Measurements from ENCODE around the gene MYRIP.
"Not testable (repeated sequence)": the region's sequence is repeated elsewhere in the genome, so short reads cannot be mapped to it uniquely, and the experiment has no call there.

Gene MYRIP

GRCh38 chr3:40077828-40078492 lies 268.6 kb downstream of the MYRIP start:
- not testable (repeated sequence) for H3K4me3 ChIP-seq (ENCODE audit: low read length); H3K27ac ChIP-seq (ENCODE audit: low read length); H3K9me3 ChIP-seq (ENCODE audit: control insufficient read depth, insufficient read depth, low read length); H3K36me3 ChIP-seq (ENCODE audit: control insufficient read depth, insufficient read depth, low read length); H3K4me1 ChIP-seq (ENCODE audit: control insufficient read depth, insufficient read depth, low read length); DNase-seq (ENCODE audit: low read depth, low spot score); H3K27me3 ChIP-seq (ENCODE audit: control insufficient read depth, insufficient read depth, low read length)
- no CpG with 5 or more reads among the region's 41 CpGs for whole genome bisulfite sequencing (ENCODE audit: insufficient coverage, insufficient read length)

GRCh38 chr3:40078590-40078989 lies 269.2 kb downstream of the MYRIP start:
- no peaks in the 10 kb centered on the region for H3K27me3 ChIP-seq (ENCODE audit: control insufficient read depth, insufficient read depth, low read length)
- WGBS (ENCODE audit: insufficient coverage, insufficient read length): no CpG with 5 or more reads among the region's 3 CpGs
- no peak overlapping the region for H3K4me3 ChIP-seq (ENCODE audit: low read length)
- DNase-seq (ENCODE audit: low read depth, low spot score): no peak
- H3K36me3 ChIP-seq (ENCODE audit: control insufficient read depth, insufficient read depth, low read length): no peaks in the 10 kb centered on the region; the same call in 1 of the 2 replicates
- H3K4me1 ChIP-seq (ENCODE audit: control insufficient read depth, insufficient read depth, low read length): no peaks in the 10 kb centered on the region
- no peaks in the 10 kb centered on the region for H3K9me3 ChIP-seq (ENCODE audit: control insufficient read depth, insufficient read depth, low read length)
- no peak overlapping the region for H3K27ac ChIP-seq (ENCODE audit: low read length)

- no CpG with 5 or more reads among the region's 4 CpGs for WGBS (ENCODE audit: insufficient coverage, insufficient read length)
- H3K9me3 ChIP-seq (ENCODE audit: control insufficient read depth, insufficient read depth, low read length): no peaks in the 10 kb centered on the region
- DNase-seq (ENCODE audit: low read depth, low spot score): no peak
- H3K4me3 ChIP-seq (ENCODE audit: low read length): no peak overlapping the region
- H3K4me1 ChIP-seq (ENCODE audit: control insufficient read depth, insufficient read depth, low read length): no peaks in the 10 kb centered on the region
- H3K27me3 ChIP-seq (ENCODE audit: control insufficient read depth, insufficient read depth, low read length): no peaks in the 10 kb centered on the region
- no peaks in the 10 kb centered on the region; the same call in 1 of the 2 replicates for H3K36me3 ChIP-seq (ENCODE audit: control insufficient read depth, insufficient read depth, low read length)
- no peak overlapping the region for H3K27ac ChIP-seq (ENCODE audit: low read length)
Measured at GRCh38 chr3:40079203-40079846, 269.9 kb downstream of the MYRIP start.

- Histone ChIP-seq H3K9me3 (ENCODE audit: control insufficient read depth, insufficient read depth, low read length) (no peaks in the 10 kb centered on the region), H3K36me3 (ENCODE audit: control insufficient read depth, insufficient read depth, low read length) (no peaks in the 10 kb centered on the region; the same call in 1 of the 2 replicates), H3K27me3 (ENCODE audit: control insufficient read depth, insufficient read depth, low read length) (no peaks in the 10 kb centered on the region), H3K27ac (ENCODE audit: low read length) (no peak overlapping the region), H3K4me1 (ENCODE audit: control insufficient read depth, insufficient read depth, low read length) (no peaks in the 10 kb centered on the region), H3K4me3 (ENCODE audit: low read length) (no peak overlapping the region)
- no peak for DNase-seq (ENCODE audit: low read depth, low spot score)
Measured at GRCh38 chr3:40079847-40080240, 270.4 kb downstream of the MYRIP start.

- no peaks in the 10 kb centered on the region for H3K9me3 ChIP-seq (ENCODE audit: control insufficient read depth, insufficient read depth, low read length)
- no peak overlapping the region for H3K4me3 ChIP-seq (ENCODE audit: low read length)
- no peak overlapping the region for H3K27ac ChIP-seq (ENCODE audit: low read length)
- H3K4me1 ChIP-seq (ENCODE audit: control insufficient read depth, insufficient read depth, low read length): no peaks in the 10 kb centered on the region
- no peaks in the 10 kb centered on the region for H3K27me3 ChIP-seq (ENCODE audit: control insufficient read depth, insufficient read depth, low read length)
- H3K36me3 ChIP-seq (ENCODE audit: control insufficient read depth, insufficient read depth, low read length): no peaks in the 10 kb centered on the region; the same call in 1 of the 2 replicates
- no peak for DNase-seq (ENCODE audit: low read depth, low spot score)
Measured at GRCh38 chr3:40083066-40083465, 273.7 kb downstream of the MYRIP start.

- no CpG with 5 or more reads among the region's 12 CpGs for WGBS (ENCODE audit: insufficient coverage, insufficient read length)
- H3K27me3 ChIP-seq (ENCODE audit: control insufficient read depth, insufficient read depth, low read length); H3K36me3 ChIP-seq (ENCODE audit: control insufficient read depth, insufficient read depth, low read length); H3K4me1 ChIP-seq (ENCODE audit: control insufficient read depth, insufficient read depth, low read length); H3K27ac ChIP-seq (ENCODE audit: low read length); H3K4me3 ChIP-seq (ENCODE audit: low read length); H3K9me3 ChIP-seq (ENCODE audit: control insufficient read depth, insufficient read depth, low read length); DNase-seq (ENCODE audit: low read depth, low spot score): not testable (repeated sequence)
Measured at GRCh38 chr3:40084424-40084823, 275.0 kb downstream of the MYRIP start.

- peaks cover 3% of the 10 kb centered on the region; the same call in 1 of the 2 replicates for H3K4me1 ChIP-seq (ENCODE audit: control insufficient read depth, insufficient read depth, low read length)
- no peaks in the 10 kb centered on the region for H3K27me3 ChIP-seq (ENCODE audit: control insufficient read depth, insufficient read depth, low read length)
- H3K27ac ChIP-seq (ENCODE audit: low read length): no peak overlapping the region
- no peaks in the 10 kb centered on the region for H3K9me3 ChIP-seq (ENCODE audit: control insufficient read depth, insufficient read depth, low read length)
- DNase-seq (ENCODE audit: low read depth, low spot score): no peak
- H3K4me3 ChIP-seq (ENCODE audit: low read length): no peak overlapping the region
- WGBS (ENCODE audit: insufficient coverage, insufficient read length): no CpG with 5 or more reads among the region's 7 CpGs
- no peaks in the 10 kb centered on the region for H3K36me3 ChIP-seq (ENCODE audit: control insufficient read depth, insufficient read depth, low read length)
Measured at GRCh38 chr3:40086890-40087883, 277.8 kb downstream of the MYRIP start.

- no peaks in the 10 kb centered on the region for H3K27me3 ChIP-seq (ENCODE audit: control insufficient read depth, insufficient read depth, low read length)
- no peaks in the 10 kb centered on the region for H3K9me3 ChIP-seq (ENCODE audit: control insufficient read depth, insufficient read depth, low read length)
- peaks cover 3% of the 10 kb centered on the region; the same call in 1 of the 2 replicates for H3K4me1 ChIP-seq (ENCODE audit: control insufficient read depth, insufficient read depth, low read length)
- no peak overlapping the region for H3K4me3 ChIP-seq (ENCODE audit: low read length)
- WGBS (ENCODE audit: insufficient coverage, insufficient read length): no CpG with 5 or more reads among the region's 3 CpGs
- no peak for DNase-seq (ENCODE audit: low read depth, low spot score)
- no peak overlapping the region for H3K27ac ChIP-seq (ENCODE audit: low read length)
- H3K36me3 ChIP-seq (ENCODE audit: control insufficient read depth, insufficient read depth, low read length): no peaks in the 10 kb centered on the region
Measured at GRCh38 chr3:40088527-40089170, 279.2 kb downstream of the MYRIP start.

- Histone ChIP-seq H3K4me1 (ENCODE audit: control insufficient read depth, insufficient read depth, low read length) (no peaks in the 10 kb centered on the region), H3K27ac (ENCODE audit: low read length) (no peak overlapping the region), H3K4me3 (ENCODE audit: low read length) (no peak overlapping the region), H3K27me3 (ENCODE audit: control insufficient read depth, insufficient read depth, low read length) (no peaks in the 10 kb centered on the region), H3K9me3 (ENCODE audit: control insufficient read depth, insufficient read depth, low read length) (no peaks in the 10 kb centered on the region), H3K36me3 (ENCODE audit: control insufficient read depth, insufficient read depth, low read length) (no peaks in the 10 kb centered on the region)
- WGBS (ENCODE audit: insufficient coverage, insufficient read length): no CpG with 5 or more reads among the region's 6 CpGs
- no peak for DNase-seq (ENCODE audit: low read depth, low spot score)
Measured at GRCh38 chr3:40096661-40097111, 287.3 kb downstream of the MYRIP start.

Measured in iPS DF 6.9 (cell line).